Measurements from ENCODE around the gene BTBD7.
"Not testable (repeated sequence)": the region's sequence is repeated elsewhere in the genome, so short reads cannot be mapped to it uniquely, and the experiment has no call there.

The BTBD7 gene

GRCh38 chr14:93239869-93240677 lies 92.8 kb downstream of the BTBD7 start:
- DNase-seq = no peak

GRCh38 chr14:93234798-93235197 lies 98.0 kb downstream of the BTBD7 start:
- no peak for DNase-seq

GRCh38 chr14:93233078-93233477 lies 99.8 kb downstream of the BTBD7 start:
- not testable (repeated sequence) for DNase-seq

GRCh38 chr14:93232159-93232558 lies 100.7 kb downstream of the BTBD7 start:
- no peak for DNase-seq

GRCh38 chr14:93231129-93231979 lies 101.5 kb downstream of the BTBD7 start:
- DNase-seq = peak in 1 of 2 donors; percentile 24

GRCh38 chr14:93230539-93230938 lies 102.3 kb downstream of the BTBD7 start:
- DNase-seq = no peak

- no peak for DNase-seq
Measured at GRCh38 chr14:93228550-93228949, 104.3 kb downstream of the BTBD7 start.

GRCh38 chr14:93223565-93223964 lies 109.3 kb downstream of the BTBD7 start:
- no peak for DNase-seq

- no peak for DNase-seq
Measured at GRCh38 chr14:93220509-93220908, 112.3 kb downstream of the BTBD7 start.

- peak; percentile 46 to 58 for DNase-seq
Measured at GRCh38 chr14:93219103-93219726, 113.6 kb downstream of the BTBD7 start.

GRCh38 chr14:93214598-93214997 lies 118.2 kb downstream of the BTBD7 start:
- DNase-seq = no peak

- no peak for DNase-seq
Measured at GRCh38 chr14:93212432-93212831, 120.4 kb downstream of the BTBD7 start.

- peak; percentile 19 to 54 for DNase-seq
Measured at GRCh38 chr14:93207468-93208308, 125.1 kb downstream of the BTBD7 start.

- peak; percentile 97 to 98 for DNase-seq
Measured at GRCh38 chr14:93206793-93207467, 125.9 kb downstream of the BTBD7 start, which contains the start of the genes GON7 and UBR7. Gene GON7, minus strand, starts transcription at chr14:93207065. Its CDS starts 28 bp downstream, at chr14:93207037. Gene UBR7, plus strand, starts transcription at chr14:93207256. Its CDS starts 36 bp downstream, at chr14:93207292.

- DNase-seq = no peak
Measured at GRCh38 chr14:93201155-93201704, 131.6 kb downstream of the BTBD7 start.

- no peak for DNase-seq
Measured at GRCh38 chr14:93200553-93200952, 132.3 kb downstream of the BTBD7 start.

- no peak for DNase-seq
Measured at GRCh38 chr14:93199031-93199430, 133.8 kb downstream of the BTBD7 start.

GRCh38 chr14:93195316-93195999 lies 137.4 kb downstream of the BTBD7 start:
- no peak for DNase-seq

All from inflammatory macrophage treated with lipopolysaccharide for 1 hour (primary cell).